WERI-Rb-1 (cell line): ENCODE measurements around the gene TPST2.

Experiments
- DNase-seq: peaks from one replicate; pipeline ENCODE4 v3.0.0-alpha.2; 2020
- H3K27ac ChIP-seq: fragments of 250-450 bp; sonication (Bioruptor Pico); 2 replicates; pipeline ENCODE4 v1.5.1; 2020; ENCODE audit warnings: mild to moderate bottlenecking, moderate library complexity
- H3K27me3 ChIP-seq: fragments of 250-450 bp; sonication (Bioruptor Pico); 2 replicates; pipeline ENCODE4 v1.5.1; 2021; ENCODE audit warnings: mild to moderate bottlenecking, low read depth, moderate library complexity; ENCODE audit not compliant: insufficient read depth, severe bottlenecking
- H3K36me3 ChIP-seq: fragments of 250-450 bp; sonication (Bioruptor Pico); 2 replicates; pipeline ENCODE4 v1.5.1; 2020; ENCODE audit warnings: mild to moderate bottlenecking, moderate library complexity
- H3K4me3 ChIP-seq: 2 replicates; pipeline ENCODE4 v1.5.1; 2011; ENCODE audit warnings: low read depth, mild to moderate bottlenecking, control low read depth, low read length
- H3K9me3 ChIP-seq: fragments of 250-450 bp; sonication (Bioruptor Pico); 2 replicates; pipeline ENCODE4 v1.5.1; 2021; ENCODE audit warnings: mild to moderate bottlenecking, moderate library complexity; ENCODE audit not compliant: severe bottlenecking
- TF ChIP-seq, protein P1 (sequence below): IDR thresholded peaks from 2 replicates; pipeline ENCODE4 v1.5.1; 2011; ENCODE audit warnings: low read depth, mild to moderate bottlenecking, control low read depth, inconsistent platforms, low read length

The TPST2 gene

DNA sequence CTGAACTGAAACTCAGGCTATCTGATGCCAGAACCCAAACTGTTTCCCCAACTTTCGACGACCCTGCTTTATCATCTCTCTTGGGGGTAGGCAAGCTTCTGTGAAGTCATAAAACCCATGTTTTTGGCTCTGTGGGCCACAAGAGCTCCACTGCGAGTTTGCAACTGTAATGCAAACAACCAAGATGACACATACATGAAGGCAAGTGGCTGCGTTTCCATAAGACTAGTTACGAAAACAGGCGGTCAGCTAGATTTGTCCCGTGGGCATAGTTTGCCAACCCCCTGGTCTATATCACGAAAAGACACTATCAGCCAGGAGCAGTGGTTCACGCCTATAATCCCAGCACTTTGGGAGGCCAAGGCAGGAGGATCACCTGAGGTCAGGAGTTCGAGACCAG, 37.5 kb downstream of the TPST2 start:
- TF ChIP-seq, protein P1, sequence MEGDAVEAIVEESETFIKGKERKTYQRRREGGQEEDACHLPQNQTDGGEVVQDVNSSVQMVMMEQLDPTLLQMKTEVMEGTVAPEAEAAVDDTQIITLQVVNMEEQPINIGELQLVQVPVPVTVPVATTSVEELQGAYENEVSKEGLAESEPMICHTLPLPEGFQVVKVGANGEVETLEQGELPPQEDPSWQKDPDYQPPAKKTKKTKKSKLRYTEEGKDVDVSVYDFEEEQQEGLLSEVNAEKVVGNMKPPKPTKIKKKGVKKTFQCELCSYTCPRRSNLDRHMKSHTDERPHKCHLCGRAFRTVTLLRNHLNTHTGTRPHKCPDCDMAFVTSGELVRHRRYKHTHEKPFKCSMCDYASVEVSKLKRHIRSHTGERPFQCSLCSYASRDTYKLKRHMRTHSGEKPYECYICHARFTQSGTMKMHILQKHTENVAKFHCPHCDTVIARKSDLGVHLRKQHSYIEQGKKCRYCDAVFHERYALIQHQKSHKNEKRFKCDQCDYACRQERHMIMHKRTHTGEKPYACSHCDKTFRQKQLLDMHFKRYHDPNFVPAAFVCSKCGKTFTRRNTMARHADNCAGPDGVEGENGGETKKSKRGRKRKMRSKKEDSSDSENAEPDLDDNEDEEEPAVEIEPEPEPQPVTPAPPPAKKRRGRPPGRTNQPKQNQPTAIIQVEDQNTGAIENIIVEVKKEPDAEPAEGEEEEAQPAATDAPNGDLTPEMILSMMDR: no peak
- Histone ChIP-seq H3K36me3 (no peaks in the 10 kb centered on the region), H3K27ac (no peak overlapping the region), H3K9me3 (no peaks in the 10 kb centered on the region), H3K27me3 (no peaks in the 10 kb centered on the region), H3K4me3 (no peak overlapping the region)
- no peak for DNase-seq

DNA sequence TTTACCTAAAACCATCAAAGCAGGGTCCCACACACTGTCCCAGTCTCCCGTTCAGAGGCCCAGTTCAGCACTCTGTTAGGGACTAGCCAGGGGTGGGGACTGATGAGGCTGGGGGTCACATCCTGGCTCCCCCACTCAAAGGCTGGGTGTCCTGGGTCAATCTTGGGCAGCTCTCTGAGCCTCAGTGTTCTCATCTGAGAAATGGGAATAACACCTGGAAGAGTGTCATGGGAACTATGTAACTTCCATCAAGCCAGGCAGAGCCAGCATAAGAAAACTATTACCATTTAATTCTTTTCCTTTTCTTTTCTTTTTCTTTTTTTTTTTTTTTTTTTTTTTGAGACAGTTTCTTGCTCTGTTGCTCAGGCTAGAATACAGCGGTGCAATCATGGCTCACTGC, 38.4 kb downstream of the TPST2 start:
- Histone ChIP-seq H3K27me3 (no peaks in the 10 kb centered on the region), H3K9me3 (no peaks in the 10 kb centered on the region), H3K4me3 (no peak overlapping the region), H3K27ac (no peak overlapping the region), H3K36me3 (no peaks in the 10 kb centered on the region)
- TF ChIP-seq, protein P1: no peak
- DNase-seq: no peak

DNA sequence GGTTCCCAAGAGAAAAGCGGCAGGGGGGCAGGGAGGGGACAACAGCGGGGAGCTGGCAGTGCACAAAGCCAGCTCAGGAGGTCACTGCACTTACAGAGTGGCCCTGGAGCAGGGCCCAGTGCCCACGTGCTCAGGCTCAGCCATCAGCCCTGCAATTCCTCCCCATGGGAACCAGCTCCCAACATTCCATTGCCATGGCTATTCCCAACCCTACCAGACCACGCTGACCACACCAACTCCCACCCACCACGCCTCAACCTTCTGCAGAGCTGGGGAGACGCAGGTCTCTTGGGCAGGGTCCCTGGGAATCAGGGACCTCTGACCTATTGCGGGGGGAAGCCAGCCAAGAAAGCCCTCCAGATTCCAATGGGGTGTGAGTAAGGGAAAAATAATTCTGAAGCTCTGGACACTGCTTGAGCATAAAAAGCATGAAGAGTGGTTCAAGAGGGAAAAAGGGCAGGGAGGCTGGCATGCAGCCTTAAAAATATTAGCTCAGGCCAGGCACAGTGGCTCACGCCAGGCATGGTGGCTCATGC, 39.4 kb downstream of the TPST2 start:
- no peaks in the 10 kb centered on the region for H3K36me3 ChIP-seq
- no peak overlapping the region for H3K4me3 ChIP-seq
- TF ChIP-seq, protein P1: no peak
- no peak for DNase-seq
- no peaks in the 10 kb centered on the region for H3K9me3 ChIP-seq
- H3K27me3 ChIP-seq: no peaks in the 10 kb centered on the region
- no peak overlapping the region for H3K27ac ChIP-seq

GRCh38 chr22:26549902-26550497, 39.9 kb downstream of the TPST2 start:
- H3K27ac ChIP-seq: no peak overlapping the region
- TF ChIP-seq, protein P1: no peak
- H3K9me3 ChIP-seq: no peaks in the 10 kb centered on the region
- no peak overlapping the region for H3K4me3 ChIP-seq
- no peaks in the 10 kb centered on the region for H3K36me3 ChIP-seq
- no peak for DNase-seq
- no peaks in the 10 kb centered on the region for H3K27me3 ChIP-seq

DNA sequence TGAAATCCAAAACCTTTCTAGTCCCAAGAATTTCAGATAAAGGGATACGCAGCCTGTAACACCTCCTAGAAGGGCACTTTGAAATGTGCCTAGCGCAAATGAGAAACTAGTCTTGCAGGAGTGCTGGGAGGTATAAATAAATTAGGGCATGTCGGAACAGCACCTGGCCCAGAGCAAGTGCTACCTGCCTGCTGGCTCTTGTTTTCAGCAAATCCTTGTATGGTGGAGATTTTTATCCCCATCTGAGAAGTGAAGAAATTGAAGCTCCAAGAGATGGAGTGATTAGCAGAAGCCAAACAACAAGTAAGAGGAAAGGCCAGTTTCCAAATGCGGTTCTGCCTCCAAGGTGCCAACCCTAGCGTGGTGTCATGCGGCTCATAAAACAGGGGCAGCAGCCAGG, 40.9 kb downstream of the TPST2 start:
- DNase-seq: no peak
- Histone ChIP-seq H3K4me3 (no peak overlapping the region), H3K36me3 (no peaks in the 10 kb centered on the region)

More for the DNA sequence above, 40.9 kb downstream of the TPST2 start:
- TF ChIP-seq, protein P1: no peak
- H3K27ac ChIP-seq: no peak overlapping the region
- no peaks in the 10 kb centered on the region for H3K27me3 ChIP-seq
- no peaks in the 10 kb centered on the region for H3K9me3 ChIP-seq
